HL-60 (cell line): Measurements from ENCODE around the gene C9orf72.
A peak's percentile ranks its signal among the peaks of the same experiment; 100 is the strongest.

ENCODE experiments used
- GABPA ChIP-seq: IDR thresholded peaks from 2 replicates; pipeline ENCODE4 v1.6.1; 2012; ENCODE audit warnings: low read depth
- POLR2AphosphoS5 ChIP-seq: IDR thresholded peaks from 2 replicates; pipeline ENCODE4 v1.6.1; 2012; ENCODE audit warnings: low read depth
- TF ChIP-seq, protein P1 (sequence below): IDR thresholded peaks from one replicate; pipeline ENCODE4 v1.5.1; 2011; ENCODE audit warnings: low read length, control low read depth, inconsistent platforms; ENCODE audit not compliant: insufficient read depth
- TF ChIP-seq, protein P2 (sequence below): IDR thresholded peaks from 2 replicates; pipeline ENCODE4 v1.6.1; 2012; ENCODE audit warnings: low read depth; ENCODE audit not compliant: insufficient replicate concordance

DNA sequence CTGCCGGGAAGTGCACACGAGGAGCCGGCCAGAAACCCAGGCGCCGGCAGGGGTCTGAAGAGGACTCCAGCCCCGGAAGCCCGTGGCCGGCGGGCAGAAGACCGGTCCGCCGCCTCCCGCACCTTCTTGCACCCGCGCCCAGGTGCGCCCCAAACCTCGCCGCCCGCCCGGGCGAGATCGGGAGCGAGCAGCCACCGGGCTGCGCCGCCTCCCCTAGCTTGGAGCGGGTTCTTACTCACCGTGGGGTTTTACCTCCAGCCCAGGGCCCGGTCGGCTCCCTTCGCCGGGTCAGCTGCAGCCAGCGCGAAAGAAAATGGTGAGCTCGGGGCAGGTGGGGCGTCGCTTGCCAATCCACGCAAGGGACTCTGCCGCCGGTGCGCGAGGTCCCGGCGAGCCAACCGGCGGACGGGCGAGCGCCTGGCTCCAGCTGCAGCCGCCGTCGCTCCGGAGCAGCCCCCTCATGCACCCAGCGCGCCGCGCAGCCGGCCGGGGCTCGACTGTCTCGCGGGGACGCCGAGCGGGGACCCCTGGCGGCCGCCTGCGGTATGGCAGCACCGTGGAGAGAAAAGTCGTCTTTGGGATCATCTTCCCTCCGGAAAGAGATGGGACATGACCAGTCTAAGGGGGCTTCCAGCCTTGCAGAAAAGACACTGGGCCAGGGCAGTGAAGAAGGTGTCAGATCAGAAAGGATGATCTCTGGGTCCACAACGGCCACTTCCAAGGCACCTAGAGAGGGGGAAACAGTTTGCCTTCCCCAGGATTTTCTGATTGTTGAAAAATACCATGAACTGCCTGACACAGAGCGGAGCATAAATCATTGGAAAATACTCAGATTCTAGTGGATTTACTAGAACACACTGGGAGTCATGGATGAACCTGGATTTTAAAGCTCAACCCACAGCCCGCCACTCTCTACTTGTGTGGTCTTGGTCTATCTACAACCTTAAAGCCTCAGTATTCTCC lies 43.7 kb downstream of the C9orf72 start, which contains the start of gene MOB3B:
- TF ChIP-seq POLR2AphosphoS5 (no peak), GABPA (no peak)
- TF ChIP-seq, protein P1, sequence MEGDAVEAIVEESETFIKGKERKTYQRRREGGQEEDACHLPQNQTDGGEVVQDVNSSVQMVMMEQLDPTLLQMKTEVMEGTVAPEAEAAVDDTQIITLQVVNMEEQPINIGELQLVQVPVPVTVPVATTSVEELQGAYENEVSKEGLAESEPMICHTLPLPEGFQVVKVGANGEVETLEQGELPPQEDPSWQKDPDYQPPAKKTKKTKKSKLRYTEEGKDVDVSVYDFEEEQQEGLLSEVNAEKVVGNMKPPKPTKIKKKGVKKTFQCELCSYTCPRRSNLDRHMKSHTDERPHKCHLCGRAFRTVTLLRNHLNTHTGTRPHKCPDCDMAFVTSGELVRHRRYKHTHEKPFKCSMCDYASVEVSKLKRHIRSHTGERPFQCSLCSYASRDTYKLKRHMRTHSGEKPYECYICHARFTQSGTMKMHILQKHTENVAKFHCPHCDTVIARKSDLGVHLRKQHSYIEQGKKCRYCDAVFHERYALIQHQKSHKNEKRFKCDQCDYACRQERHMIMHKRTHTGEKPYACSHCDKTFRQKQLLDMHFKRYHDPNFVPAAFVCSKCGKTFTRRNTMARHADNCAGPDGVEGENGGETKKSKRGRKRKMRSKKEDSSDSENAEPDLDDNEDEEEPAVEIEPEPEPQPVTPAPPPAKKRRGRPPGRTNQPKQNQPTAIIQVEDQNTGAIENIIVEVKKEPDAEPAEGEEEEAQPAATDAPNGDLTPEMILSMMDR: peak; percentile 6
- TF ChIP-seq, protein P2, sequence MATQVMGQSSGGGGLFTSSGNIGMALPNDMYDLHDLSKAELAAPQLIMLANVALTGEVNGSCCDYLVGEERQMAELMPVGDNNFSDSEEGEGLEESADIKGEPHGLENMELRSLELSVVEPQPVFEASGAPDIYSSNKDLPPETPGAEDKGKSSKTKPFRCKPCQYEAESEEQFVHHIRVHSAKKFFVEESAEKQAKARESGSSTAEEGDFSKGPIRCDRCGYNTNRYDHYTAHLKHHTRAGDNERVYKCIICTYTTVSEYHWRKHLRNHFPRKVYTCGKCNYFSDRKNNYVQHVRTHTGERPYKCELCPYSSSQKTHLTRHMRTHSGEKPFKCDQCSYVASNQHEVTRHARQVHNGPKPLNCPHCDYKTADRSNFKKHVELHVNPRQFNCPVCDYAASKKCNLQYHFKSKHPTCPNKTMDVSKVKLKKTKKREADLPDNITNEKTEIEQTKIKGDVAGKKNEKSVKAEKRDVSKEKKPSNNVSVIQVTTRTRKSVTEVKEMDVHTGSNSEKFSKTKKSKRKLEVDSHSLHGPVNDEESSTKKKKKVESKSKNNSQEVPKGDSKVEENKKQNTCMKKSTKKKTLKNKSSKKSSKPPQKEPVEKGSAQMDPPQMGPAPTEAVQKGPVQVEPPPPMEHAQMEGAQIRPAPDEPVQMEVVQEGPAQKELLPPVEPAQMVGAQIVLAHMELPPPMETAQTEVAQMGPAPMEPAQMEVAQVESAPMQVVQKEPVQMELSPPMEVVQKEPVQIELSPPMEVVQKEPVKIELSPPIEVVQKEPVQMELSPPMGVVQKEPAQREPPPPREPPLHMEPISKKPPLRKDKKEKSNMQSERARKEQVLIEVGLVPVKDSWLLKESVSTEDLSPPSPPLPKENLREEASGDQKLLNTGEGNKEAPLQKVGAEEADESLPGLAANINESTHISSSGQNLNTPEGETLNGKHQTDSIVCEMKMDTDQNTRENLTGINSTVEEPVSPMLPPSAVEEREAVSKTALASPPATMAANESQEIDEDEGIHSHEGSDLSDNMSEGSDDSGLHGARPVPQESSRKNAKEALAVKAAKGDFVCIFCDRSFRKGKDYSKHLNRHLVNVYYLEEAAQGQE: no peak
